Globus pallidus (tissue), 1 donor: ENCODE data around the gene NCOA7.
"Not testable (repeated sequence)": the region's sequence is repeated elsewhere in the genome, so short reads cannot be mapped to it uniquely, and the experiment has no call there.

Experiments used
- DNase-seq: peaks from one replicate; pipeline ENCODE4 v3.0.0-alpha.2; 2015; ENCODE audit warnings: low spot score

NCOA7 gene

GRCh38 chr6:125918681-125919566 lies 128.2 kb downstream of the NCOA7 start:
- DNase-seq, result peak; percentile 38

- no peak for DNase-seq
These were observed 128.9 kb downstream of the NCOA7 start for GRCh38 chr6:125919618-125920017.

GRCh38 chr6:125922322-125922860 lies 131.6 kb downstream of the NCOA7 start:
- DNase-seq, result no peak

GRCh38 chr6:125923366-125923877 lies 132.7 kb downstream of the NCOA7 start:
- DNase-seq, result no peak

GRCh38 chr6:125924169-125924568 lies 133.4 kb downstream of the NCOA7 start:
- no peak for DNase-seq

GRCh38 chr6:125924697-125925358 lies 134.1 kb downstream of the NCOA7 start:
- no peak for DNase-seq

- no peak for DNase-seq
These were observed 136.0 kb downstream of the NCOA7 start for GRCh38 chr6:125926711-125927110.

- DNase-seq, result no peak
These were observed 137.0 kb downstream of the NCOA7 start for GRCh38 chr6:125927761-125928160.

- DNase-seq, result no peak
These were observed 140.1 kb downstream of the NCOA7 start for GRCh38 chr6:125930765-125931418.

GRCh38 chr6:125931733-125932450 lies 141.1 kb downstream of the NCOA7 start:
- no peak for DNase-seq

- no peak for DNase-seq
These were observed 141.7 kb downstream of the NCOA7 start for GRCh38 chr6:125932451-125932795.

- not testable (repeated sequence) for DNase-seq
These were observed 144.8 kb downstream of the NCOA7 start for GRCh38 chr6:125935520-125935919.

- no peak for DNase-seq
These were observed 148.3 kb downstream of the NCOA7 start for GRCh38 chr6:125939026-125939425.

- no peak for DNase-seq
These were observed 149.0 kb downstream of the NCOA7 start for GRCh38 chr6:125939791-125940190.

- no peak for DNase-seq
These were observed 149.7 kb downstream of the NCOA7 start for GRCh38 chr6:125940247-125941041.

- no peak for DNase-seq
These were observed 152.1 kb downstream of the NCOA7 start for GRCh38 chr6:125942672-125943527.

GRCh38 chr6:125943528-125944433 lies 153.0 kb downstream of the NCOA7 start:
- DNase-seq, result no peak

GRCh38 chr6:125944434-125944816 lies 153.7 kb downstream of the NCOA7 start:
- peak; percentile 79 for DNase-seq

GRCh38 chr6:125944896-125945295 lies 154.1 kb downstream of the NCOA7 start:
- no peak for DNase-seq
